ENCODE data around the gene WNT7B.

GRCh38 chr22:45995405-45996101 is 18.6 kb upstream of the WNT7B start:
- TF ChIP-seq CTCF (IDR thresholded peaks at IDR 0.05; ENCODE audit: low read length) (no peak), EZH2phosphoT487 (IDR thresholded peaks at IDR 0.05; ENCODE audit: low read length) (no peak)

Measured in MM.1S (cell line).